Measurements from ENCODE around the gene SCGB1A1.

DNA sequence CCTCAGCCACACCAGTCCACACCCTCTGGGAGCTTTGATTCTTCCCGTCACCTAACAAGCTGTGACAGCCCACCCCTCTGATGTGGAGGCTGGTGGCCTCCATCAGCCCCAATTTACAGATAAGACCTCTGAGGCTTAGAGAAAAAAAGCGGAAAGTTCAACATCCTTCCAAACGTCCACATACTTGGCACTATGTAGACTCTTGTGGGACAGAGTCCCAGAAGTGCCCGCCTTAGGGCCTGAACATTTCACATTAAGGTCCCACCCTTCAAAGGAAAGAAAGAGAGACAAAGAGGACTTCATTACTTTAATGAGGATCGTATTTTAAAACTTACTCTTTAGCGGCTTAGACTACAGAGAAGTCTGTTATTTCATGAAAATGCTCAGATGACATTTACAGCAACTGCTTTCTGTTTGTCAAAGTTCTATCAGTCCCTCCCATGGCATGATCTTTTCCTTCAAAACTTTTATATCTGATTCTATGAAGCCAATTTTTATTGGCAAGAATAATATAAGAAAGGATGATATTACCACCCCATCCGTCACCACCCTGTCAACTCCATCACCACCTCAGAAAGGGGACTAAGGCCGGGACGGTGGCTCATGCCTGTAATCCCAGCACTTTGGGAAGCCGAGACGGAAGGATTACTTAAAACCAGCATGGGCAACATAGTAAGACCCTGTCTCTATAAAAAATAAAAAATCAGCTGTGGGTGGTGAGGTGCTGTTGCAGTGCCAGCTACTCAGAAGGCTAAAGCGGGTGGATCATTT, 15.7 kb upstream of the SCGB1A1 start:
- TF ChIP-seq, protein P1, sequence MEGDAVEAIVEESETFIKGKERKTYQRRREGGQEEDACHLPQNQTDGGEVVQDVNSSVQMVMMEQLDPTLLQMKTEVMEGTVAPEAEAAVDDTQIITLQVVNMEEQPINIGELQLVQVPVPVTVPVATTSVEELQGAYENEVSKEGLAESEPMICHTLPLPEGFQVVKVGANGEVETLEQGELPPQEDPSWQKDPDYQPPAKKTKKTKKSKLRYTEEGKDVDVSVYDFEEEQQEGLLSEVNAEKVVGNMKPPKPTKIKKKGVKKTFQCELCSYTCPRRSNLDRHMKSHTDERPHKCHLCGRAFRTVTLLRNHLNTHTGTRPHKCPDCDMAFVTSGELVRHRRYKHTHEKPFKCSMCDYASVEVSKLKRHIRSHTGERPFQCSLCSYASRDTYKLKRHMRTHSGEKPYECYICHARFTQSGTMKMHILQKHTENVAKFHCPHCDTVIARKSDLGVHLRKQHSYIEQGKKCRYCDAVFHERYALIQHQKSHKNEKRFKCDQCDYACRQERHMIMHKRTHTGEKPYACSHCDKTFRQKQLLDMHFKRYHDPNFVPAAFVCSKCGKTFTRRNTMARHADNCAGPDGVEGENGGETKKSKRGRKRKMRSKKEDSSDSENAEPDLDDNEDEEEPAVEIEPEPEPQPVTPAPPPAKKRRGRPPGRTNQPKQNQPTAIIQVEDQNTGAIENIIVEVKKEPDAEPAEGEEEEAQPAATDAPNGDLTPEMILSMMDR (IDR thresholded peaks at IDR 0.05) = no peak
- no peak for TF ChIP-seq POLR2A (IDR thresholded peaks at IDR 0.05)

All from esophagus squamous epithelium (tissue), 4 donors.